Measurements from ENCODE around the gene ABRAXAS1. TPM values are rescaled to one million over a fixed set of nuclear protein-coding genes. Genes with fewer than 3 reads are reported as not detected.

Gene ABRAXAS1
- 10 to 100 TPM; 21.3 to 22.6 TPM for total RNA-seq

DNA sequence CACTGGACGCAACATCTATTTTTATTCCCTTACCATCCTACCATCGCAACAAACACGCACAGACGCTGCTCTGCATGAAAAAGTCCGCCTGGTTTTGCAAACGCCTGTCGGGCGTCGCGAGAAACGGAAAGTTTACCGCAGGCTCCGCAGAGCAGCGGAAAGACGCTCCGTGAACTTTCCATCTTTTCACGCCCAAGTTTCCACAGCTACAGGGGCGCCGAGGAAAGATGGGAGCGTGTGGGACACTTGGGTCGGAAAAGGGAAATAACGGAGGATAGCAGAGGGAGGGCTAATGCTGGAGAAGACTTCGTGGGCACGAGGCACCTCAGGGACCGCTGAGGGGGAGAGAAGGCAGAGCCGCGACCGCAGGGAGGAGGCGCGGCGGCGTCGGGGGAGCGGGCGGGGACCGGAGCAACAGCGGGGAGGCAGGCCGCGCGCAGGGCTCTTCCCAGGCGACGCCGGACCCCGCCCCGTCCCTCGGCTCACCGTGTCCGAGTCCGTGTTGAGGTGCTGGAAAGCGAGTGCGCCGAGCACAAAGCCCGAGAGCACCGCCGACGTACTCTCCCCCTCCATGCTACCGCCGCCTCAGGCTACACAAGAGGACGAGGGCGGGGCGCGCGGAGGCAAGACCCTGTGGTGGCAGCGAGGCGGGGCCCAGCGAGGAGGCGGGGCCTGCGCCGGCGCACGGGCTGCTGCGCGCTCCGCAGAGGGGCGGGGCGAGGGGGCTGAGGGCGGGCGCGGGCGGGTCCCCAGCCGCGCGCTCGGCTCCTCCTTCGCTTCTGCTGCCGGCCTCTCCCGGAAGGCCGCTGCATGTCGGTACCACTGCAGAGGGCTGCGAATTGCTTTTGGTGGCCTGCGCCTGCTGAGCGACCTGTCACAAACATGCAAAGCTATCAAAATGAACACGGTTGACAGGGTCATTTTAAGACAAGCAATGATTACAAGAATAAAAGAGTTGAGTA is at the start of gene ABRAXAS1:
ABRAXAS1 (minus strand) TSS at position 601 of the 962 bp plus-strand sequence; CDS start at position 573, 28 bp downstream.

DNA sequence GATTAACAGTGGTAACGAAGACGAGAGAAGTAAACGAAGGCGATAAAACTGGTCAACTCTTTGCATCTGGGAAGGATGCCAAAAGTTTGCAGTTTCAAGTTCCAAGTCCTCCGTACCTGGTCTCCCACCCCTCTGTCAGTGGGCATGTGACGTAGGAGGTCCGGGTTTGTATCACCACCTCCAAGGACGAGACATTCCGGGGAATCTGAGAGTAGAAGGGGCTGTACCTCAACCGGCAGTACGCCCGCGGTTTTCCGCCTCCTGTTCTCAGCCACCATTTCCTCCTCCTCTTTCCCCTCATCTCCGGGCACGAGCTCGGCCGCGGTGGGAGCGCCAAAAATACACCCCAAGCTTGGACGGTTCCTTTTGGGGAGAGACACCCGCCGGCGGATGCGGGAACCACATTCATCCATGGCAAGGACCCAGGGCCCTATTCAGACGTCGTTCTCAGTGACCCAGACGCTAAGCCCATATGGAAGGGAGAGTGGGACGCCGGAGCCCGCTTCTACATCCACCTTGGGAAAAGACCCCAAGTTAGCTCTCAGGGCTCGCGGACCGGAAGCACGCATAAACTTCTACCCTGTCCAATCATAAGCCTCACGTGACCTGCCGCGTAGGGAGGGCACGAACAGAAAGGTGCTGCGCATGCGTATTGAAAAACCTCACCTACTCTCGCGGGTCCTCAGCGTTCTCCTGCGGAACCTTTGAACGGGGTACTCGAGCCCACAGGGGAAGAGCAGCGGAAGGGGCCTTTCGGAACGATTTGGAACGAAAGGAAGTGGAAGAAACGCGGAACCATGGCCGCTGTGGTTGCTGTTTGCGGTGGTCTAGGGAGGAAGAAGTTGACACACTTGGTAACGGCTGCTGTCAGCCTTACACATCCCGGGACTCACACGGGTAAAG is 29.4 kb downstream of the ABRAXAS1 start, which contains the start of the genes HELQ and MRPS18C:
HELQ (minus strand) TSS at position 543 of the 903 bp plus-strand sequence; CDS start at position 413, 130 bp downstream.
MRPS18C (plus strand) TSS at position 778 of the 903 bp plus-strand sequence; CDS start at position 798, 20 bp downstream.

Other genes with a start within 250 kb of the ABRAXAS1 start
- 10 to 100 TPM; 10.7 to 13.1 TPM for gene COQ2, start 200.3 kb downstream of the ABRAXAS1 start, total RNA-seq
- gene HPSE, start 150.3 kb downstream of the ABRAXAS1 start, total RNA-seq = 10 to 100 TPM; 20.7 to 21.0 TPM
- gene HELQ, start 29.3 kb downstream of the ABRAXAS1 start, total RNA-seq = 10 to 100 TPM; 14.7 to 18.0 TPM
- 10 to 100 TPM; 37.6 to 46.6 TPM for gene MRPS18C, start 29.0 kb downstream of the ABRAXAS1 start, total RNA-seq
- gene GPAT3, start 51.0 kb upstream of the ABRAXAS1 start, total RNA-seq = 1 to 10 TPM; 1.1 to 1.6 TPM

Data from activated naive CD4-positive, alpha-beta T cell treated with anti-CD3 and anti-CD28 coated beads, Interleukin-2, amount 10 ng/mL, durations not matched to agents 5 hours and 36 hours (primary cell).